HTERT RPE-1 (cell line): ENCODE results near the gene SYCE1.
"Not testable (repeated sequence)": the region's sequence is repeated elsewhere in the genome, so short reads cannot be mapped to it uniquely, and the experiment has no call there.

Experiments used
- in situ Hi-C: fragments of 300-500 bp; cut with MboI; formaldehyde crosslinking; loops from 4 replicates; pipeline ENCODE4 v1.14.3; 2020; ENCODE audit warnings: low sequenced_read_pairs

The SYCE1 gene, protein sequence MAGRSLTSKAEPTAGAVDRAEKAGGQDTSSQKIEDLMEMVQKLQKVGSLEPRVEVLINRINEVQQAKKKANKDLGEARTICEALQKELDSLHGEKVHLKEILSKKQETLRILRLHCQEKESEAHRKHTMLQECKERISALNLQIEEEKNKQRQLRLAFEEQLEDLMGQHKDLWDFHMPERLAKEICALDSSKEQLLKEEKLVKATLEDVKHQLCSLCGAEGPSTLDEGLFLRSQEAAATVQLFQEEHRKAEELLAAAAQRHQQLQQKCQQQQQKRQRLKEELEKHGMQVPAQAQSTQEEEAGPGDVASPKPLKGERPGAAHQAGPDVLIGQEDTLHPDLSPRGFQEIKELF

DNA sequence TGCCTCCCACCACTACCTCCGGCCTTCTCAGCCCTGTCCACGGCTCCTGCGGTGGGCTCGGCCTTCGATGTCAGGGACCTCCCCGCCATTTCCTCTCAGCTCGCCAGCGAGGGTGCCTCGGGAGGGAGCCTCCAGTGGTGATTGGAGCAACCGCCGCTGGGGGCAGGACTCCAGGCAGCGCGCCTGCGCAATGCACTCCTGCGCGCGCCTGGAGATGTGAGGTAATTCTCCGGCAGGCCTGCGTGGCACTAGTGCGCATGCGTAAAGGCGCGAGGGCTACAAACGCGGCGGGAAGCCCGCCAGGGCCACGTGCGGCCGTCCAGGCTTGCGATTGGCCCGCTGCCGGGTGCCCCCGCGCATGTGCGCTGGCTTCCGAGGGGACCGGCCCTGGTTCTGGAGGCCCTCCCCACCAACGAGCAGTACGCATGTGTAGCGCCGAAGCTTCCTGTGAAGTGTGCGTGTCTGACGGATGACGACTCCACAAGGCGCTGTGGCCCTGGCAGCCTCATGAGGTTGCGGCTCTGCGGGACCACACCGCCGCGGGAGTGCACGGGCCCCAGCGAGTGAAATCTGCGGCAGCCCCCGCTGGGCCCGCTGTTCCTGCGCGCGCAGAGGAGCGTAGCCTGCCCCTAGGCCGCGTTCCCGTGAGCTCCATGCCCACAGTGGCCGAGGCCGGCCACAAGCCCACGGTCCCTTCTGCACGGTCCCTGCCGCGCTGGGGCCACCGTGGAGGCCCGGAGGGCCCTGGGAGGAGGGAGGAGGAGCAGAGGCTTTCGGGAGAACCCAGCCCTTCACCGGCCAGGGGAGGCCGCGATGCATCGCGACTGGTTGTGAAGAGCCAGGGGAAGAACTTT, at the start of gene SYCE1:
SYCE1 (minus strand) TSS at position 143 of the 854 bp plus-strand sequence; CDS start at position 89, 54 bp downstream.
- in situ Hi-C loops: no loop called here

DNA sequence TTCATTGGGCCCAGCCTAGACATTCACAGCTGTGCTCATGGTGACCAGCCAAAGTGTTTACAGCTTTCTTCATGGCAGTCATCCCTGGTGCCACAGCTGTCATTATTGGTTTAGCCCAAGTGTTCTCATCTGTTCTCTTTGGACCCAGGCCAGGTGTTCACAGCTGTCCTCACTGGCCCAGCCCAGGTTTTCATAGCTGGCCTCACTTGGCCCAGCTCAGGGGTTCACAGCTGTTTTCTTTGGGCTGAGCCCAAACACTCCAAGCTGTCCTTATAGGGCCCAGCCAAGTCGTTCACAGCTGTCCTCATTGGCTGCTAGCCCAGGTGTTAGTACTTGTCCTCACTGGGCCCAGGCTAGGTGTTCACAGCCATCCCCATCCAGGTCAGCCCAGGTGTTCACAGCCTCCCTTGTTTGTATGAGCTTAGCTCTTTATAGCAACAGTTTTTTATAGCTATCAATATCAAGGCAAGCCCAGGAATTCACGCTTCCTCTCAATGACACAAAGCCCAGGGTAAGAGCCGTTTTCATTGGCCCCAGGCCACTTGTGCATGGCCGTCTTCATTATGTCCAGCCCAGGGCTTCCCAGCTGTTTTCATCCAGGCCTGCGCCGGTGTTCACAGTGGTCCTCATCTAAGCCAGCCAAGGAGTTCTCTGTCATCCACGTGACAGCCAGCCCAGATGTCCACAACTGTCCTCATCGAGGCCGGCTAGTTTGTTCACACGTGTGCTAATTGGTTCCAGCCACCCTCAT, 49.6 kb upstream of the SYCE1 start:
- in situ Hi-C loops: no loop called here

DNA sequence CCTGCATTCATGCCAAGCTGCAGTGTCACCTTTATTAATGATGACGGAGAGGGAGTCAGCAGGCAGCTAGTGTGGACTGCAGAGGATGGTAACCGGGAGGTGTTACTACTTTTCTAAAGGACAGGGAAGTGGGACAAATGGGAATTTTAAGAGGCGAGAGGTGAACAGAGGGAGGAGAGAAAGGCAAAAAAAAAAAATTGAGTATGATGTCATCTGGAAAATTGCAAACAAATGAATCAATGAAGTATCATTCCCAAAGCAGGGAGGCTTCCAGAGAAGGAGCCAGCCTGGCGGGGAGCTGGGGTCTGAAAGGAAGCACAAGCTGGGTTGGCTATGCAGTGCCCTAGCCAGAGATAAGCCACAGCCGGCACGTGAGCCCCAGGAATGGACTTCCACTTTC, 48.3 kb upstream of the SYCE1 start:
- in situ Hi-C loops: no loop called here

DNA sequence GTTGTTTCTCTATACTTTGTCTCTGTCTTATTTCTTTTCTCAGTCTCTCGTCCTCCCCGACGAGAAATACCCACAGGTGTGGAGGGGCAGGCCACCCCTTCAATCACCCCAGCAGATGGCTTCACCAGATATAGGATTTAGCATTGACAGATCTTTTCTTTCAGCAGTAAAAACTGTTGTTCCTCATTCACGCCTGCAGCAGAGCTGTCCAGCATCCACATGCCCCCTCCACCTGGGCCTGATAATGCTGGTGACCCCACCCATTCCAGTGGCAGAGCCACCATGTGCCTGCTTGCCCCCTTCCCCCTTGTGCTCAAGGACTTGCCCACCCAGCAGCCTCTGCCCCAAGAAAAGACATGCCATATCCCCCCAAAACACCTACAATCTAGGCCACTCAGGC, 45.7 kb upstream of the SYCE1 start:
- in situ Hi-C loops: no loop called here

DNA sequence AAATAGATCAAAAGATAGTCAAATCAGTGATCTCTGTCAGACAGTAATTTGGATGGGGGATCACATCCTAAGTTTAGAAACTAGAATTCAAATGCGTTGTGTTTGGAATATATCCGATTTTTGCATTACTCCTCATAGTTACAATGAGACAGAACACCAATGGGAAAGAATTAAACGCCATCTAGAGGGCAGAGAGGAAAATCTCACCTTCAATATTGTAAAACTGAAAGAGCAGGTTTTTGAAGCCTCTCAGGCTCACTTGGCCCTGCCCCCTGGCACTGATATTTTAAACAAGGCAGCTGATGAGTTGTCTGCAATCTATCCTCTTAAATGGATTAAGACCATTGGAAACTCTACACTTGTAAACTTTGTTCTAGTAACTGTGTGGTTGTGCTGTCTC, 43.5 kb upstream of the SYCE1 start:
- in situ Hi-C loops: no loop called here

DNA sequence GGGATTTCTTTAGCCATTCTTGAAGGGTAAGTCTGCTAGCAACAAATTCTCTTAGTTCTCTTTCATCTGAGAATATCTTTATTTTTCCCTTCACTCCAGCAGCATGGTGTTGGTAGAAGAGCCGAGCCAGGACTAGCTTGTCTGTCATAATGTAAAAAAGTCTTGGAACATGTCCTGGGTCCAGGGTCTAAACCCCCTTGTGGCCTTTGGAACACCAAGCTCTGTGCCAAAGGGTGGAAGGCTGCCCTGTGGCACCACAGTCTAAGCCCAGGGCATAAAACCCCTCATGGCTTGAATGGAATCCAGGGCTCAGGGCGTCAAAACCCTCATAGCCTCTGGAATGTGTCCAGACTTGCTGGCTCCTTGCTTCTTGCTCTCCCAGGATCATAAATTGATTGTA, 38.1 kb upstream of the SYCE1 start:
- in situ Hi-C loops: not testable (repeated sequence)

DNA sequence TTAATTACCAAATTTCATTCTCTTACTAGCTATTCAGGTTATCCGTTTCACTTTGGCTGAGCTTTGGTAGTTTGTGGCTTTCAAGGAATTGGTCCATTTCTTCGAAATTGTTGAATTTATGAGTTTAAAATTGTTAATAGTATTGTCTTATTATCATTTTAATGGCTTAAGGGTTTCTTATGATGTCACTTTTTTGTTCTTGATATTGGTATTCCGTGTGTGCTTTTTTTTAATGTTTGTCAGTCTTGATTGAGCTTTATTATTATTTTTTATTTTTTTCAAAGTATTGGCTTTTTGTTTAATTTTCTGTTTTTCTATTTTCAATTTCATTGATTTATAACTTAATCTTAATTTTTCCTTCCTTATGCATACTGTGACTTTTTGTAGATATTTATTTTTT, 35.3 kb upstream of the SYCE1 start:
- in situ Hi-C loops: no loop called here

DNA sequence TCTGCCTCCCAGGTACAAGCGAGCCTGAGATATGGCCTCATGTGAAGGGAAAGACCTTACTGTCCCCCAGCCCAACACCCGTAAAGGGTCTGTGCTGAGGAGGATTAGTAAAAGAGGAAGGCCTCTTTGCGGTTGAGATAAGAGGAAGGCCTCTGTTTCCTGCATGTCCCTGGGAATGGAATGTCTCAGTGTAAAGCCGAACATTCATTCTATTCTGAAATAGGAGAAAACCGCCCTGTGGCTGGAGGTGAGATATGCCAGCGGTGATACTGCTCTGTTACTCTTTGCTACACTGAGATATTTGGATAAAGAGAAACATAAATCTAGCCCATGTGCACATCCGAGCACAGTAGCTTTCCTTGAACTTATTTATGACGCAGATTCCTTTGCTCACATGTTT, 34.5 kb upstream of the SYCE1 start:
- in situ Hi-C loops: not testable (repeated sequence)

DNA sequence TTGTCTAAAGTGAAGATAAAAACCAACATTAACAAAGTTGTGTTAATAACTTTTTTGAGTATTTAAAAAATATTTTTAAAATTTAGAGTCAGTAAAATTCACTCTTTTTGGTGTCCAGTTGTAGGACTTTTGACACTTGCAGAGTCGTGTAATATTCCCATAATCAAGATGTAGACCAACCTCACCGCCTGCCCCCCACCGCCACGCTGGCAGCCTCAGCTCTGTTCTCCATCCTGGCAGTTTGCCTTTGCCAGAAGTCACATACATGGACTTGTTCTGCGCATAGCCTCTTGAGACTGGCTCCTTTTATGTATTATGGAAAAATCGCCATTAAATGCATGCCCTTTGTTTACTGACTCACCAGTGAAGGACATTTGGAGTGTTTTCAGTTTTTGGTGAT, 27.3 kb upstream of the SYCE1 start:
- in situ Hi-C loops: no loop called here

DNA sequence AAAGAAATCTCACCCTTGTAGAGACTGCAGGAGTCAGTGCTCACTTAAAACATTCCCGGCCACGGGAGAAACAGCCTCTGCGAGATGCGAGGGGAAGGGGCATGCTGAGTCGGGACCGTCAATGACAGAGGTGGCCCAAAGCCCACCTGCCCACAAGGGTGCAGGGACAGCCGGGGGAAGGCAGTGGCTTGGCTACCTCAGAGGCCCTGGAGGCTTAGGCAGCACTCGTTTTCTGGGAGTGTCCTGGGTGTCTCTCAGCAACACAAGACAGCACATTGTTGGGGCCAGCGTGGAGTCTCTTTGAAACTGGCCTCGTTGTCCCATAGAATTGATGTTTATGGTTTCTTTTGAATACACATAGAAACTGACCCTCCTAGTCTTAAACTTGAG, 25.6 kb upstream of the SYCE1 start:
- in situ Hi-C loops: no loop called here

DNA sequence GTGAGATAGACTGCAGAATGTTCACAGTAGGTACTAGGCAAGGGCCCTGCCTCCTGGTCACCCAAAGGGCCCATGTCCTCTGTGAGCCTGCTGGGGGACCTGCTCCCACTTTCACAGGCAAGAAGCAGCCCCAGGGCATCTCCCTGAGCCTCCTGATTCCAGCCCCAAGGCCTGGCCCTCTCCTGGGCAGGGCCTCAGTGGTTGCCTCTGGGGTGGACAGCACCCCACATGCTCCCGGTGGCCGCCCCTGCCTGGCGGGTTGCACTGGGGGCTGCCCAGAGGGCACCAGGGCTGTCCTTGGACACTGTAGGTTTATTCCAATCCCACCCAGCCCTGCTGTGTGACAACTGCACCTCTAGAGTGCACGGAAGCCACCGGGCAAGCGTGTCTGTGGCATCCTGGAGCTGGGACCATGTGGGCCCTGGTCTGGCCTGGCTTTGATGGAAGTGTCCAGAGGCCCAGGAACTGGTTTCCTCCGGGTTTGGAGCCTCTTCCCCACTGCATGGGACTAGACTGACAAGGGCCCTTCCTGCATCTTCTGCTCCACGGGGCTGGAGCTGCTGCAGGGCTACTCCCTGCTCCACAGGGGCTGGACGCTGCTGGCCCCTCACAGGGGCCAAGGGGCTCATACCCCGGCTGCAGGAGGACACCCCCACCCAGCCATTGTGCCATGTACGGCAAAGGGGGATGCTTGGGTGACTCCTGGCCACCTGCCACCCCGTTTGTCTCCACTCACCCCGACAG, 25.0 kb upstream of the SYCE1 start:
- in situ Hi-C loops: no loop called here

DNA sequence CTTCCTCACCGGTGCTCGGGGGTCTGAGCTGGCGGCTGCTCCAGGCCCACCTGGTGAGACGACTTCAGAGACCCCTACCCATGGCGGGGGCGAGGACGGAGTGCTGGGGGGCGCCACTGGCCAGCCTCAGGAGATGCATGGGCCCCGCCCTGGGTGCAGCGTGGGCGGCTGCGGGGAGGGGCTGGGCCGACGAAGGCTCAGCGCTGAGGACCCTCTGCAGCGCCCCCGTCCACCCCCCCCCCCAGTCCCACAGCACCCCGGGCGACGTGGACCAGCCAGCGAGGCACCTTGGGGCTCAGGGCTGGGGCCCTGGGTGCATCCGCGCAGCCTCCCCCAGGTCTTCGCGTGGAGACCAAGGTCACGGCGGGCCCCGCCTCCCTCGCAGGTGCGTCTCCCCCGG, 11.7 kb upstream of the SYCE1 start:
- in situ Hi-C loops: not testable (repeated sequence)

DNA sequence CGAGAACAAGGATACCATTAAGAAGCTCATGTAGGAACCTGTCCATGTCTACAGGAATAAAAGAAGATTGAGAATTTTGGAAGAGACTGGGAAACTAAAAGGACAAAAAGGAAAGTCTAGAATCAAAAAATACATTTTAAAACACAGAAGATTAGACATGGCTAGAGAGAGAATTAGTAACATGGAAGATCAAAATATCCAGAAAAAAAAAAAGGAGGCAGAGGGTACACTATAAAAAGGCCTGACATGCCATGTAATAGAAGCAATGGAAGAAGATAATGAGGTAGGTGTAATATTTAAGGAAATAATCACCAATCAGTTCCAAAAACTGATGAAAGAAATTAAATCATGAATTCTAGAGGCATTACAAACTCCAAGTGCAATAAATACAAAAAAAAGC, 8.1 kb upstream of the SYCE1 start:
- in situ Hi-C loops: not testable (repeated sequence)

DNA sequence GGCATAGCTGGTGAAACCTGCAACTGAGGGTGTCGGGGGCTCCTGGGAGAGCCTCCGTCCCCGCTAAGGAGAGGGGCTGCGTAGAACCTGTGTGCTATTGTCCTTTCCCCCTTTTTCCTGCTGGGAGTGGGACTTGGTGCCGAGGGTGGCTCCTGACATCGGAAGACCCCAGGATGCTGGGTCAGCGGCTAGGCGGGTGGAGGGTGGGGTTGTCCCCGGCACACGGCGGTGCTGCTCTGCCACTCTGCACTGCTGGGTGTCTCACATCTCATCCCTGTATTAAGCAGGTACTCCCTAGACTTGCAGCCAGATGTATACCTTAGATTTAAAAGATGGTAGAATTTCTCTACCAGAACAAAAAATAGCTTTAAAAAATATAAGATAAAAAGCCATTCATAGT, 6.7 kb upstream of the SYCE1 start:
- in situ Hi-C loops: not testable (repeated sequence)

DNA sequence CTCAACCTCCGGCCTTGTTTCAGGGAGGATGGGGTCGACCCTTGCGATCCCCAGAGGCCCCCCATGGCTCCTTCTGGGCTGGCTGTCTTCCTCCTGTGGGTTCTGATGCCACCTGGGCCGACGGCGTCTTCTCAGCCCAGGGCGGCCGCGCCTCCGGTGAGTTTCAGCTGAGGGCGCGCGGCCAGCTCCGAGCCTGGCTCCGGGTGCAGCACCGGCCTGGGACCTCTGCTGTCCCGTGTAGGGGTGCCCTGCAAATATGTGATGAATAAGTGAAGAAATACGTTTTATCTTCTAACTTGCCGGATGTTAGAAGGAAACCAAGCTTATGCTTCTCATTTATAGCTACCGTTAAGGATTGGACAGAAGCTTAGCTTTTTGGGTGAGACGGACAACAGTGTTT, 4.4 kb upstream of the SYCE1 start:
- in situ Hi-C loops: not testable (repeated sequence)

DNA sequence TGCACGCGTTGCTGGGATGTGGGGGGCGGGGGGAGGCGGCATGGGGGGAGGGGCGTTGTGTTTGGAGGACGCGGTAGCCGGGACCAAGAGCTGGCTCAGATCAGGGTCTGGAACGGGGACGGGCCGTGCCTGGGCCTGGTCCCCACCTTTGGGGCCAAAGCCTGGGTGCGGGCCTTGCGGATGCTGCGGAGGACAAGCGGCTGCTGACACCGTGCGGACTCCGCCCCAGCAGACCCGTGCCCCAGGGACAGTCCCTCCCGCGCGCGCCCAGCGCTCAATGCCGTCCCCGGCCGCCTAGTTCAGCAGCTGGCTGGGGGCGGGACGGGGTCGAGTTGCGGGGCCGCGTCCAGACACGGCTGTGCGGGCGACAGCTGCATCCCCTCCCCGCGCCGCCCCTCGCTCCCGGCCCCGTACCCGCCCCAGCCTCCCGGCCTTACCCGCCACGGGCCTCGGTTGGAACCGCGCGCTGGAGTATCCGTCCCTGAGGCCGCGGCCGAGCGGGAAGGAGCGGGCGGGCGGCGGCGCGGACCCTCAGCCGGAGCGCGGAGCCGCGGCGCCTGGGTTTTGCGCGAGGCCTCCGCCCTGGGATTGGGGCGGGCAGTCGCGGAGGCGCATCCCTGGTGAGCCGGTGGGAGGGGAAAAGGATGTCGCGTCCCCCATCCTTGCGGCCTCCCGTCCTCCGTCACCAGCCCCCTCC, 3.6 kb upstream of the SYCE1 start:
- in situ Hi-C loops: not testable (repeated sequence)

DNA sequence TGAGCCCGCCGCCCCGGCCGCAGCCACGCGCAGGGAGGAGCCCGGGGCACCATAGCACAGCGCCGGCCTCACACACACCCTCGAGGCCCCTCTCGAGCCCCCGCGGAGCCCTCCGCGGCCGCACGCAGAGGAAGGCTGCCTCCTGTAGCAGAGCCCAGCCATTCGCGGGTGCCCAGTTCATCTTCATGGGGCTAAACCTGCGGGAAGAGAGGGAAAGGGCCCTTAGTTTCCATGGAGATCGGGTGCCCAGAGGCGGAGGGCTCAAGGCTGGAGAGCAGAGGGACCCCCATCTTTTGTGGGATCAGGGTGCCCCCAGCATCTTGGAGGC, 2.9 kb upstream of the SYCE1 start:
- in situ Hi-C loops: no loop called here

DNA sequence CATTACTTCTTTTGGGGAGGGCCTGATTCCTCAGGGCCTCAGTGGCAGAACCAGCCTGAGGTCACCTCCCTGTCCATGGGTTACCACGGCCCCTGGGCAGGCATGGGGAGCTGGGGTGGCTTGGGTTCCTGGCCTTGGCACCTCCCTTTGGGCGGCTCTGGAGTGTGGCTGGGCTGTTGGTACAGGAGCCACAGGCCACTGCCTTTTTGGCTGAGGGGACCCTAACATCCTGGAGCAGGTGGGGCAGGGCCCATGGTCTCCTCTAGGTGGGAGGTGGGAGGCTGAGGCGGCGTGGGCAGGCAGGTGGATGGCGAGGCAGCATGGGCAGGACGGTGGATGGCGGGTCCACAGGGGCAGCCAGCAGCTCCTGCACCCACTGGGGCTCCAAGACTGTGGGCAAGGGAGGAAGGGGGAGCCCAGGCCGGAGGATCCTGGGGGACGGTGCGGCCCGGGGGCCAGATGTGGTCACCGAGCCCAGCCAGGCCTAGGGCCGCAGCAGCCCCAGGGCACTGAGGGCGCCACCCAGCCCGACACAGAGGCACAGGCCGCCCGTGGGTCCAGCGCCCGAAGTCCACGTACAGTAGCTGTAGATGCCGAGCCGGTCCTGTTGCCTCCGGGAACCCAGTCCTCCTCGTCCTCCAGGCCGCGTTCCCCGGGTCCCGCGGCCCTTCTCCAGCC, 2.4 kb upstream of the SYCE1 start:
- in situ Hi-C loops: no loop called here

DNA sequence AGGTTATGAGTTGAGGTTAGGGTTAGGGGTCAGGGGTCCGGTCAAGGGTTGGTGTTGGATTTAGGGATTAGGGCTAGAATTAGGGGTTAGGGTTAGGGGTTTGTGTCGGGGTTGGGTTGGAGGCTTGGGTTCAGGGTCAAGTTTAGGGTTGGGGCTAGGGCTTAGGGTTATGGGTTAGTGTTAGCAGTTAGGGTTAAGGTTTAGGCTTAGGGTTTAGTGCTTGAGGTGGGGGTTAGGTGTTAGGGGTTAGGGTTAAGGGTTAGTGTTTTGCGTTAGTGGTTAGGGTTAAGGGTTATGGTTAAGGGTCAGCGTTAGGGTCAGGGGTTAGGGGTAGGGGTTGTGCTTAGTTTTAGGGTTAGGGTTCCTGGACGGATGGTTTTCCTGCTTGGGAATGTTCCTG, 1.7 kb upstream of the SYCE1 start:
- in situ Hi-C loops: no loop called here

DNA sequence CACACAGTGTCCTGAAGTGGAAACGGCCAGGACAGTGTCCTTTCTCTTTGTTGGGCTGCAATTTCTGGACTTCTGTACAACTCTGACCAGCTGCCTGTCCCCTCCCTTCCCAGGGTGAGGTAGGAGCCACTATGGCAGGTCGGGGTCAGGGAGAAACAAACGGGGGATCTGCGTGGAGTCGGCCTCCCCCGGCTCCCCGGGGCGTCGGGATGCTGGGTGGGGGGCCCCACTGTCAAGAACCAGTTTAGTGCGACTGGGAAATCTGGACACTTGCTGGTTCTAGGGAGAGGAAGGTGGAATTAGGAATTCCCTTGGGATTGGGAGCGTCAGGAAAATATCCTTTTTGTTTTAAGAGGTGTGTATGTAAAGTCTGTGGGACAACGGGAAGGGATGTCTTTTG, 567 bp downstream of the SYCE1 start:
- in situ Hi-C loops: no loop called here
